GM18870 (cell line): ENCODE results near the gene GEMIN2.
"Not testable (repeated sequence)": the region's sequence is repeated elsewhere in the genome, so short reads cannot be mapped to it uniquely, and the experiment has no call there.

Experiments
- ATAC-seq: cut with Tn5 transposase; IDR thresholded peaks from one replicate; pipeline ENCODE4 v1.9.1; 2021; ENCODE audit warnings: moderate library complexity; ENCODE audit not compliant: unreplicated experiment

Gene GEMIN2

GRCh38 chr14:39109893-39110715 lies 4.0 kb upstream of the GEMIN2 start:
- ATAC-seq = no peak

GRCh38 chr14:39113685-39114072 lies 444 bp upstream of the GEMIN2 start:
- no peak for ATAC-seq

- no peak for ATAC-seq
These were observed 8.4 kb downstream of the GEMIN2 start for GRCh38 chr14:39122330-39123138.

- ATAC-seq = not testable (repeated sequence)
These were observed 23.7 kb downstream of the GEMIN2 start for GRCh38 chr14:39137835-39138234.

- no peak for ATAC-seq
These were observed 24.3 kb downstream of the GEMIN2 start for GRCh38 chr14:39138440-39138839.

GRCh38 chr14:39140170-39140569 lies 26.0 kb downstream of the GEMIN2 start:
- ATAC-seq = no peak

GRCh38 chr14:39141623-39142022 lies 27.5 kb downstream of the GEMIN2 start:
- not testable (repeated sequence) for ATAC-seq

- ATAC-seq = not testable (repeated sequence)
These were observed 29.1 kb downstream of the GEMIN2 start for GRCh38 chr14:39143226-39143625.

GRCh38 chr14:39145266-39145966 lies 31.3 kb downstream of the GEMIN2 start:
- ATAC-seq = no peak

- ATAC-seq = no peak
These were observed 40.6 kb downstream of the GEMIN2 start for GRCh38 chr14:39154594-39155189.

- ATAC-seq = no peak
These were observed 43.4 kb downstream of the GEMIN2 start for GRCh38 chr14:39157491-39157890.

- ATAC-seq = no peak
These were observed 44.2 kb downstream of the GEMIN2 start for GRCh38 chr14:39158222-39158858.

- no peak for ATAC-seq
These were observed 46.4 kb downstream of the GEMIN2 start for GRCh38 chr14:39160494-39160893.

GRCh38 chr14:39167797-39168320 lies 53.7 kb downstream of the GEMIN2 start:
- not testable (repeated sequence) for ATAC-seq

GRCh38 chr14:39168591-39168990 lies 54.5 kb downstream of the GEMIN2 start:
- ATAC-seq = no peak

- peak; percentile 10 for ATAC-seq
These were observed 55.4 kb downstream of the GEMIN2 start for GRCh38 chr14:39169541-39169900.

GRCh38 chr14:39173198-39173597 lies 59.1 kb downstream of the GEMIN2 start:
- ATAC-seq = no peak

GRCh38 chr14:39174560-39175444 lies 60.7 kb downstream of the GEMIN2 start, which contains the start of gene PNN:
Gene PNN (plus strand): TSS chr14:39175254. CDS start chr14:39175280, 26 bp downstream.
- peak; percentile 94 for ATAC-seq
